K562 (cell line): ENCODE results near the gene ZP1. TPM values are rescaled to one million over a fixed set of nuclear protein-coding genes. Genes with fewer than 3 reads are reported as not detected.

Experiments
- polyA plus RNA-seq, 8 experiments: library from polyadenylated mRNA; depleted of rRNA in 4 of 8; stranded (reverse) in 5 of 8; unstranded in 3 of 8; fragments of >200 nt; fragmentation: Nextera tagmentation in 2 of 8; fragmentation: Illumina TruSeq in 1 of 8; extraction: Ambion mirVana in 2 of 8; extraction: Trizol in 1 of 8; gene quantifications; 2 replicates each; pipeline versions ENCODE4 v1.2.1 to v1.2.3, GENCODE V29; 2011 to 2014; ENCODE audit warnings: inconsistent platforms in 1 of 8, missing spikeins in 1 of 8
- total RNA-seq, 7 experiments: library from RNA; depleted of rRNA in 6 of 7; stranded (reverse); fragments of >200 nt in 6 of 7; fragmentation: Illumina TruSeq in 2 of 7; extraction: Trizol in 2 of 7; gene quantifications; 2 replicates each; pipeline versions ENCODE4 v1.2.1 to v1.2.3, GENCODE V29; 2011 to 2021; ENCODE audit warnings: low replicate concordance in 1 of 7
- TF ChIP-seq, protein P1 (sequence below): fragments of 450-650 bp; IDR thresholded peaks from 2 replicates; pipeline ENCODE4 v1.6.1; 2016; ENCODE audit warnings: mild to moderate bottlenecking, moderate library complexity
- TF ChIP-seq, protein P2 (sequence below): sonication (generic); formaldehyde crosslinking; IDR thresholded peaks from 2 replicates; pipeline ENCODE4 v1.8.1; 2023; ENCODE audit warnings: mild to moderate bottlenecking, missing genetic modification reagents
- TF ChIP-seq, protein P3 (sequence below): fragments of 250-450 bp; sonication (Bioruptor Pico); IDR thresholded peaks from 2 replicates; pipeline ENCODE4 v1.8.0; 2021; ENCODE audit warnings: mild to moderate bottlenecking, moderate library complexity

ZP1 gene
- total and polyA plus RNA-seq, 9 of the 15 experiments (the other 6 are each of a cell fraction or from before 2014, with no cell fraction given): 0.11 to 0.15 TPM; not detected in 7

DNA sequence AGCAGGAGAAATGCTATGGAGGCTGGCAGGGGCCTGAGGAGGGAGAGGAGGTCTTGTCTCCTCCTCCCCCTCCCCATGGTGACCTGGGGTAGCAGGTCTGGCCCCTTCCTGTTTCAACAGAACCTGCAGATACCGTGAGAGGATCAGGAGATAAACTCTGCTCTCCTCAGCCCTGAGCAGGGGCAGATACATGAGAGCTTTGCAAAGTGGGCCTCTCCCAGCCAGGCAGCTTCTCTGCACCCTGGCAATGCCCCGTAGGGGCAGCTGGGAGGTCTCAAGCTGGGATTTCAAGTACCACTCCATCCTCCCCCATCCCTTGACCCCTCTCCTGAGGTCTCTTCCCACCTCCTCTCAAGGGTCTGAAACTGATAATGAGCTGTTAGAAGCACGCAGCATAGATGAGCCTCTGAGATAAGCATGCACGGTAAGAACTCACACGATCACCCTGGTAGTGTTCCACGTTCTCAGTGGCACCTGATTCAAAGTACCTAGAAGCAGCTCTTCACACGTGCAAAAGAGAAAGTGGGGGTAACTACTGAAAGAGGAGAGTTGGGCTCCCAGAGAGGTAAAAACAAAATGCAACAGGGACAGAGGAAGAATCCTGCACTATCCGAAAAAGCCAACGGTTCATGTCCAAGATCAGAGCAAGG, 30.4 kb upstream of the ZP1 start (continued):
- TF ChIP-seq, protein P1, sequence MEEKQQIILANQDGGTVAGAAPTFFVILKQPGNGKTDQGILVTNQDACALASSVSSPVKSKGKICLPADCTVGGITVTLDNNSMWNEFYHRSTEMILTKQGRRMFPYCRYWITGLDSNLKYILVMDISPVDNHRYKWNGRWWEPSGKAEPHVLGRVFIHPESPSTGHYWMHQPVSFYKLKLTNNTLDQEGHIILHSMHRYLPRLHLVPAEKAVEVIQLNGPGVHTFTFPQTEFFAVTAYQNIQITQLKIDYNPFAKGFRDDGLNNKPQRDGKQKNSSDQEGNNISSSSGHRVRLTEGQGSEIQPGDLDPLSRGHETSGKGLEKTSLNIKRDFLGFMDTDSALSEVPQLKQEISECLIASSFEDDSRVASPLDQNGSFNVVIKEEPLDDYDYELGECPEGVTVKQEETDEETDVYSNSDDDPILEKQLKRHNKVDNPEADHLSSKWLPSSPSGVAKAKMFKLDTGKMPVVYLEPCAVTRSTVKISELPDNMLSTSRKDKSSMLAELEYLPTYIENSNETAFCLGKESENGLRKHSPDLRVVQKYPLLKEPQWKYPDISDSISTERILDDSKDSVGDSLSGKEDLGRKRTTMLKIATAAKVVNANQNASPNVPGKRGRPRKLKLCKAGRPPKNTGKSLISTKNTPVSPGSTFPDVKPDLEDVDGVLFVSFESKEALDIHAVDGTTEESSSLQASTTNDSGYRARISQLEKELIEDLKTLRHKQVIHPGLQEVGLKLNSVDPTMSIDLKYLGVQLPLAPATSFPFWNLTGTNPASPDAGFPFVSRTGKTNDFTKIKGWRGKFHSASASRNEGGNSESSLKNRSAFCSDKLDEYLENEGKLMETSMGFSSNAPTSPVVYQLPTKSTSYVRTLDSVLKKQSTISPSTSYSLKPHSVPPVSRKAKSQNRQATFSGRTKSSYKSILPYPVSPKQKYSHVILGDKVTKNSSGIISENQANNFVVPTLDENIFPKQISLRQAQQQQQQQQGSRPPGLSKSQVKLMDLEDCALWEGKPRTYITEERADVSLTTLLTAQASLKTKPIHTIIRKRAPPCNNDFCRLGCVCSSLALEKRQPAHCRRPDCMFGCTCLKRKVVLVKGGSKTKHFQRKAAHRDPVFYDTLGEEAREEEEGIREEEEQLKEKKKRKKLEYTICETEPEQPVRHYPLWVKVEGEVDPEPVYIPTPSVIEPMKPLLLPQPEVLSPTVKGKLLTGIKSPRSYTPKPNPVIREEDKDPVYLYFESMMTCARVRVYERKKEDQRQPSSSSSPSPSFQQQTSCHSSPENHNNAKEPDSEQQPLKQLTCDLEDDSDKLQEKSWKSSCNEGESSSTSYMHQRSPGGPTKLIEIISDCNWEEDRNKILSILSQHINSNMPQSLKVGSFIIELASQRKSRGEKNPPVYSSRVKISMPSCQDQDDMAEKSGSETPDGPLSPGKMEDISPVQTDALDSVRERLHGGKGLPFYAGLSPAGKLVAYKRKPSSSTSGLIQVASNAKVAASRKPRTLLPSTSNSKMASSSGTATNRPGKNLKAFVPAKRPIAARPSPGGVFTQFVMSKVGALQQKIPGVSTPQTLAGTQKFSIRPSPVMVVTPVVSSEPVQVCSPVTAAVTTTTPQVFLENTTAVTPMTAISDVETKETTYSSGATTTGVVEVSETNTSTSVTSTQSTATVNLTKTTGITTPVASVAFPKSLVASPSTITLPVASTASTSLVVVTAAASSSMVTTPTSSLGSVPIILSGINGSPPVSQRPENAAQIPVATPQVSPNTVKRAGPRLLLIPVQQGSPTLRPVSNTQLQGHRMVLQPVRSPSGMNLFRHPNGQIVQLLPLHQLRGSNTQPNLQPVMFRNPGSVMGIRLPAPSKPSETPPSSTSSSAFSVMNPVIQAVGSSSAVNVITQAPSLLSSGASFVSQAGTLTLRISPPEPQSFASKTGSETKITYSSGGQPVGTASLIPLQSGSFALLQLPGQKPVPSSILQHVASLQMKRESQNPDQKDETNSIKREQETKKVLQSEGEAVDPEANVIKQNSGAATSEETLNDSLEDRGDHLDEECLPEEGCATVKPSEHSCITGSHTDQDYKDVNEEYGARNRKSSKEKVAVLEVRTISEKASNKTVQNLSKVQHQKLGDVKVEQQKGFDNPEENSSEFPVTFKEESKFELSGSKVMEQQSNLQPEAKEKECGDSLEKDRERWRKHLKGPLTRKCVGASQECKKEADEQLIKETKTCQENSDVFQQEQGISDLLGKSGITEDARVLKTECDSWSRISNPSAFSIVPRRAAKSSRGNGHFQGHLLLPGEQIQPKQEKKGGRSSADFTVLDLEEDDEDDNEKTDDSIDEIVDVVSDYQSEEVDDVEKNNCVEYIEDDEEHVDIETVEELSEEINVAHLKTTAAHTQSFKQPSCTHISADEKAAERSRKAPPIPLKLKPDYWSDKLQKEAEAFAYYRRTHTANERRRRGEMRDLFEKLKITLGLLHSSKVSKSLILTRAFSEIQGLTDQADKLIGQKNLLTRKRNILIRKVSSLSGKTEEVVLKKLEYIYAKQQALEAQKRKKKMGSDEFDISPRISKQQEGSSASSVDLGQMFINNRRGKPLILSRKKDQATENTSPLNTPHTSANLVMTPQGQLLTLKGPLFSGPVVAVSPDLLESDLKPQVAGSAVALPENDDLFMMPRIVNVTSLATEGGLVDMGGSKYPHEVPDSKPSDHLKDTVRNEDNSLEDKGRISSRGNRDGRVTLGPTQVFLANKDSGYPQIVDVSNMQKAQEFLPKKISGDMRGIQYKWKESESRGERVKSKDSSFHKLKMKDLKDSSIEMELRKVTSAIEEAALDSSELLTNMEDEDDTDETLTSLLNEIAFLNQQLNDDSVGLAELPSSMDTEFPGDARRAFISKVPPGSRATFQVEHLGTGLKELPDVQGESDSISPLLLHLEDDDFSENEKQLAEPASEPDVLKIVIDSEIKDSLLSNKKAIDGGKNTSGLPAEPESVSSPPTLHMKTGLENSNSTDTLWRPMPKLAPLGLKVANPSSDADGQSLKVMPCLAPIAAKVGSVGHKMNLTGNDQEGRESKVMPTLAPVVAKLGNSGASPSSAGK: no peak
- TF ChIP-seq, protein P2, sequence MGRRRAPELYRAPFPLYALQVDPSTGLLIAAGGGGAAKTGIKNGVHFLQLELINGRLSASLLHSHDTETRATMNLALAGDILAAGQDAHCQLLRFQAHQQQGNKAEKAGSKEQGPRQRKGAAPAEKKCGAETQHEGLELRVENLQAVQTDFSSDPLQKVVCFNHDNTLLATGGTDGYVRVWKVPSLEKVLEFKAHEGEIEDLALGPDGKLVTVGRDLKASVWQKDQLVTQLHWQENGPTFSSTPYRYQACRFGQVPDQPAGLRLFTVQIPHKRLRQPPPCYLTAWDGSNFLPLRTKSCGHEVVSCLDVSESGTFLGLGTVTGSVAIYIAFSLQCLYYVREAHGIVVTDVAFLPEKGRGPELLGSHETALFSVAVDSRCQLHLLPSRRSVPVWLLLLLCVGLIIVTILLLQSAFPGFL: no peak
- TF ChIP-seq, protein P3, sequence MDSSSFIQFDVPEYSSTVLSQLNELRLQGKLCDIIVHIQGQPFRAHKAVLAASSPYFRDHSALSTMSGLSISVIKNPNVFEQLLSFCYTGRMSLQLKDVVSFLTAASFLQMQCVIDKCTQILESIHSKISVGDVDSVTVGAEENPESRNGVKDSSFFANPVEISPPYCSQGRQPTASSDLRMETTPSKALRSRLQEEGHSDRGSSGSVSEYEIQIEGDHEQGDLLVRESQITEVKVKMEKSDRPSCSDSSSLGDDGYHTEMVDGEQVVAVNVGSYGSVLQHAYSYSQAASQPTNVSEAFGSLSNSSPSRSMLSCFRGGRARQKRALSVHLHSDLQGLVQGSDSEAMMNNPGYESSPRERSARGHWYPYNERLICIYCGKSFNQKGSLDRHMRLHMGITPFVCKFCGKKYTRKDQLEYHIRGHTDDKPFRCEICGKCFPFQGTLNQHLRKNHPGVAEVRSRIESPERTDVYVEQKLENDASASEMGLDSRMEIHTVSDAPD (CRISPR knock-in tag): no peak
